HG02588 (cell line): ENCODE data around the gene CABP2.
"Not testable (repeated sequence)": the region's sequence is repeated elsewhere in the genome, so short reads cannot be mapped to it uniquely, and the experiment has no call there.

Experiments
- ATAC-seq: cut with Tn5 transposase; IDR thresholded peaks from one replicate; pipeline ENCODE4 v1.9.1; 2021; ENCODE audit warnings: mild to moderate bottlenecking, moderate library complexity; ENCODE audit not compliant: unreplicated experiment

Gene CABP2

GRCh38 chr11:67539550-67539949 lies 16.3 kb upstream of the CABP2 start:
- no peak for ATAC-seq

- no peak for ATAC-seq
Measured at GRCh38 chr11:67538823-67539505, 15.7 kb upstream of the CABP2 start.

GRCh38 chr11:67538306-67538705 lies 15.1 kb upstream of the CABP2 start:
- no peak for ATAC-seq

- no peak for ATAC-seq
Measured at GRCh38 chr11:67535561-67535960, 12.3 kb upstream of the CABP2 start.

- ATAC-seq = no peak
Measured at GRCh38 chr11:67534070-67534679, 10.9 kb upstream of the CABP2 start.

GRCh38 chr11:67532889-67533288 lies 9.6 kb upstream of the CABP2 start:
- no peak for ATAC-seq

GRCh38 chr11:67530282-67530592 lies 7.0 kb upstream of the CABP2 start:
- ATAC-seq = no peak

- no peak for ATAC-seq
Measured at GRCh38 chr11:67528376-67528775, 5.1 kb upstream of the CABP2 start.

- ATAC-seq = no peak
Measured at GRCh38 chr11:67525275-67525976, 2.2 kb upstream of the CABP2 start.

GRCh38 chr11:67524480-67524808 lies 1.2 kb upstream of the CABP2 start:
- ATAC-seq = no peak

- no peak for ATAC-seq
Measured at GRCh38 chr11:67523556-67524479, 572 bp upstream of the CABP2 start.

GRCh38 chr11:67522338-67522737 lies 908 bp downstream of the CABP2 start:
- no peak for ATAC-seq

GRCh38 chr11:67521924-67522323 lies 1.3 kb downstream of the CABP2 start:
- no peak for ATAC-seq

- ATAC-seq = no peak
Measured at GRCh38 chr11:67520856-67521824, 2.1 kb downstream of the CABP2 start.

GRCh38 chr11:67519726-67520125 lies 3.5 kb downstream of the CABP2 start:
- no peak for ATAC-seq

- no peak for ATAC-seq
Measured at GRCh38 chr11:67517784-67518552, 5.3 kb downstream of the CABP2 start.

GRCh38 chr11:67516806-67517205 lies 6.4 kb downstream of the CABP2 start:
- no peak for ATAC-seq

GRCh38 chr11:67514116-67514515 lies 9.1 kb downstream of the CABP2 start:
- no peak for ATAC-seq

- ATAC-seq = not testable (repeated sequence)
Measured at GRCh38 chr11:67511558-67511957, 11.7 kb downstream of the CABP2 start.

- no peak for ATAC-seq
Measured at GRCh38 chr11:67510023-67510345, 13.3 kb downstream of the CABP2 start.
